ENCODE results near the gene AJM1. TPM values are rescaled to one million over a fixed set of nuclear protein-coding genes. Genes with fewer than 3 reads are reported as not detected.

Gene AJM1
- total RNA-seq, 2 donors from 2014 or later: 1.4 to 3.5 TPM

DNA sequence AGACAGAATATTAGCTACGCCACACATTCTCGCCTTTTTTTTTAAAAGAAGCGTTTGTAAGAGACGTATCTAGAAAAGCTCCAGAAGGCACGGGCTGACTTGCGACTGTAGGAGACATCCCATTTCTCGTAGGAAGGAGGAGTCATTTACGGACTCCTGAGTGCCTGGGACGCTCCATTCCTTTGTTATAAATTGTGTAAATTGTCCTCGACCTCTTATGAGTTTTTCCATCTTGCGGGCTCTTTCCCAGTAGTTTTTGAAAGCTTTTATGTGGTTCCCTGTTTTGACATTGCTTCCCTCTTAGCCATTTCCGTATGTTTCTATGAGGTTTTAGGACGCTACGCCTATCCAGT, 33.5 kb upstream of the AJM1 start:
- TF ChIP-seq, protein P1, sequence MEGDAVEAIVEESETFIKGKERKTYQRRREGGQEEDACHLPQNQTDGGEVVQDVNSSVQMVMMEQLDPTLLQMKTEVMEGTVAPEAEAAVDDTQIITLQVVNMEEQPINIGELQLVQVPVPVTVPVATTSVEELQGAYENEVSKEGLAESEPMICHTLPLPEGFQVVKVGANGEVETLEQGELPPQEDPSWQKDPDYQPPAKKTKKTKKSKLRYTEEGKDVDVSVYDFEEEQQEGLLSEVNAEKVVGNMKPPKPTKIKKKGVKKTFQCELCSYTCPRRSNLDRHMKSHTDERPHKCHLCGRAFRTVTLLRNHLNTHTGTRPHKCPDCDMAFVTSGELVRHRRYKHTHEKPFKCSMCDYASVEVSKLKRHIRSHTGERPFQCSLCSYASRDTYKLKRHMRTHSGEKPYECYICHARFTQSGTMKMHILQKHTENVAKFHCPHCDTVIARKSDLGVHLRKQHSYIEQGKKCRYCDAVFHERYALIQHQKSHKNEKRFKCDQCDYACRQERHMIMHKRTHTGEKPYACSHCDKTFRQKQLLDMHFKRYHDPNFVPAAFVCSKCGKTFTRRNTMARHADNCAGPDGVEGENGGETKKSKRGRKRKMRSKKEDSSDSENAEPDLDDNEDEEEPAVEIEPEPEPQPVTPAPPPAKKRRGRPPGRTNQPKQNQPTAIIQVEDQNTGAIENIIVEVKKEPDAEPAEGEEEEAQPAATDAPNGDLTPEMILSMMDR (conservative IDR thresholded peaks at IDR 0.05): no peak
- Histone ChIP-seq H3K27ac (ENCODE audit: low read depth, low read length) (no peak overlapping the region), H3K4me3 (ENCODE audit: low read length) (peak overlapping the region; percentile 92), H3K9me3 (ENCODE audit: control insufficient read depth, low read length) (no peaks in the 10 kb centered on the region), H3K9ac (ENCODE audit: extremely low read depth, low read length, poor library complexity, severe bottlenecking) (peak overlapping the region; percentile 74), H3K36me3 (ENCODE audit: control insufficient read depth, insufficient read depth, low read length) (peaks cover 50% of the 10 kb centered on the region), H3K27me3 (ENCODE audit: control insufficient read depth, insufficient read depth, low read length, poor library complexity, severe bottlenecking) (no peaks in the 10 kb centered on the region), H3K4me1 (ENCODE audit: control insufficient read depth, insufficient read depth, low read length) (peaks cover 5% of the 10 kb centered on the region)
- WGBS, 2 experiments (ENCODE audit: insufficient coverage in 1 of 2, insufficient read length in 1 of 2): 7 to 12% methylated on average over 14 of the region's 14 CpGs
- peaks cover 20% of the 10 kb centered on the region for H3K4me1 Mint-ChIP-seq
- H3K36me3 Mint-ChIP-seq (ENCODE audit: low read depth): peaks cover 58% of the 10 kb centered on the region
- H3K4me3 Mint-ChIP-seq: peak overlapping the region; percentile 70
- no peak for DNase-seq
- H3K27me3 Mint-ChIP-seq (ENCODE audit: insufficient read depth): peaks cover 5% of the 10 kb centered on the region
- H3K27ac Mint-ChIP-seq: peak overlapping the region; percentile 84
- no peaks in the 10 kb centered on the region for H3K9me3 Mint-ChIP-seq

DNA sequence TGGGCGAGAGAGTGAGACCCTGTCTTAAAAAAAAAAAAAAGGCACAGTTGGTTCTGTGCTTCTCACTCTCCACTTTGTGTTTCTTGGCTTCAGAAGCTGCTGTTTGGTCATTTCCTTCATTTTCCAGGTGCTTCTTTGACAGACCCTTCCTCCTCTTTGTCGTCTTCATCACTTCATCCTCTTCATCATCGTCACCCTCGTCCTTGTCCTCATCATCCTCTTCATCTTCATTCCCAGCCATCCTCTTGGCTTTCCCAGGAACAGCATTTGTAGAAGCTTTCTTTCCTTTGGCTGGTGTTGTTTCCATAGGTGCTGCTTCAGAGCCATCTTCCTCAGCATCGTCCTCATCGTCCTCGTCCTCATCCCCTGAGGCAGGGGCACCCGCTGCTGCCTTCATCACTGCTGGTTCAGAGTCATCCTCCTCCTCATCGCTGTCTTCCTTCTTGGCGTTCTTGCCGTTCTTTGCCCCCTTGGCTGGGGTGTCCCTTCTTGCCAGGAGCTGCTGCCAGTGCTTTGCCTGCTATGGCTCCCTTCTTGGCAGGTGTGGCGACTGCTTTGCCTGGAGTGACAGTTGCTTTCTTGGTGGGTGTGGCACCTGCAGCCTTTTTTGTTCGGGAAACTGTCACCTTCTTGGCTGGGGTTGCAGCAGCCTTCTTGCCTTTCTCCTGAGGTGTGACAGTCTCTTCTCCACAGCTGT, 27.4 kb upstream of the AJM1 start:
- DNase-seq: no peak
- Histone ChIP-seq H3K27ac (ENCODE audit: low read depth, low read length) (no peak overlapping the region), H3K36me3 (ENCODE audit: control insufficient read depth, insufficient read depth, low read length) (peaks cover 69% of the 10 kb centered on the region), H3K4me3 (ENCODE audit: low read length) (no peak overlapping the region), H3K9me3 (ENCODE audit: control insufficient read depth, low read length) (no peaks in the 10 kb centered on the region), H3K4me1 (ENCODE audit: control insufficient read depth, insufficient read depth, low read length) (peaks cover under 1% of the 10 kb centered on the region), H3K9ac (ENCODE audit: extremely low read depth, low read length, poor library complexity, severe bottlenecking) (no peak overlapping the region), H3K27me3 (ENCODE audit: control insufficient read depth, insufficient read depth, low read length, poor library complexity, severe bottlenecking) (no peaks in the 10 kb centered on the region)
- H3K9me3 Mint-ChIP-seq: no peaks in the 10 kb centered on the region
- TF ChIP-seq, protein P1 (conservative IDR thresholded peaks at IDR 0.05): no peak
- no peaks in the 10 kb centered on the region for H3K27me3 Mint-ChIP-seq (ENCODE audit: insufficient read depth)
- WGBS, 2 experiments (ENCODE audit: insufficient coverage in 1 of 2, insufficient read length in 1 of 2): 95 to 99% methylated on average over 11 to 13 of the region's 13 CpGs
- H3K4me3 Mint-ChIP-seq: no peak overlapping the region
- H3K36me3 Mint-ChIP-seq (ENCODE audit: low read depth): peaks cover 71% of the 10 kb centered on the region
- H3K27ac Mint-ChIP-seq: no peak overlapping the region
- H3K4me1 Mint-ChIP-seq: peaks cover 7% of the 10 kb centered on the region

DNA sequence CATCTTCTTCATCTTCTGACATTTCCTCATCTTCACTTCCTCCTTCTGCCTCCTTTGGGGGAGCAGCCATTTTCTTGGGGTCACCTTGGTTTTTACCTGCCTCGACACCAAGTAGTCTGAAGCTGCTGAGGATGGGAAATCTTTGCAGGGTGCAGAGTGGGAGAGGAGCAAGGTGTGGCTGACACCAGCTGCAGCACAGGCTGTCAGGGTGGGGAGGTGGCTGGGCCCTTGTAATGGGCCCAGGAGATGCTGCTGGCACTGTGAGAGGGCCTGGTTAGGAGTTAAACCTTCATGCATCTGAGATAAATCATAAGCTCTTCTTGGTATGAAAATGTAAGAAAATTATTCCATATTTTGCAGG, 26.9 kb upstream of the AJM1 start:
- Histone ChIP-seq H3K4me3 (ENCODE audit: low read length) (no peak overlapping the region), H3K4me1 (ENCODE audit: control insufficient read depth, insufficient read depth, low read length) (no peaks in the 10 kb centered on the region), H3K36me3 (ENCODE audit: control insufficient read depth, insufficient read depth, low read length) (peaks cover 65% of the 10 kb centered on the region), H3K9me3 (ENCODE audit: control insufficient read depth, low read length) (no peaks in the 10 kb centered on the region), H3K9ac (ENCODE audit: extremely low read depth, low read length, poor library complexity, severe bottlenecking) (no peak overlapping the region), H3K27me3 (ENCODE audit: control insufficient read depth, insufficient read depth, low read length, poor library complexity, severe bottlenecking) (no peaks in the 10 kb centered on the region), H3K27ac (ENCODE audit: low read depth, low read length) (no peak overlapping the region)
- Mint-ChIP-seq H3K27ac (no peak overlapping the region), H3K27me3 (ENCODE audit: insufficient read depth) (no peaks in the 10 kb centered on the region), H3K36me3 (ENCODE audit: low read depth) (peaks cover 68% of the 10 kb centered on the region), H3K9me3 (no peaks in the 10 kb centered on the region), H3K4me3 (no peak overlapping the region), H3K4me1 (peaks cover 3% of the 10 kb centered on the region)
- TF ChIP-seq, protein P1 (conservative IDR thresholded peaks at IDR 0.05): no peak
- WGBS, 2 experiments (ENCODE audit: insufficient coverage in 1 of 2, insufficient read length in 1 of 2): 0% methylated on average over 1 of the region's 1 CpG
- no peak for DNase-seq
